Nephron (organoid): ENCODE results near the gene MOXD1.

ENCODE experiments used
- H3K27ac Mint-ChIP-seq, 3 experiments: 2 replicates each; pipeline ENCODE4 v1.8.0; 2020; ENCODE audit warnings: mixed read lengths in 3 of 3, mild to moderate bottlenecking in 2 of 3, moderate library complexity in 1 of 3
- H3K27me3 Mint-ChIP-seq: 2 replicates; pipeline ENCODE4 v1.8.0; 2021; ENCODE audit warnings: low read depth, mild to moderate bottlenecking, moderate library complexity, mixed read lengths
- H3K36me3 Mint-ChIP-seq: 2 replicates; pipeline ENCODE4 v1.8.0; 2020; ENCODE audit warnings: low read depth, mixed read lengths
- H3K4me1 Mint-ChIP-seq: 2 replicates; pipeline ENCODE4 v1.8.0; 2020; ENCODE audit warnings: mixed read lengths
- H3K4me3 Mint-ChIP-seq, 3 experiments: 2 replicates each; pipeline ENCODE4 v1.8.0; 2020; ENCODE audit warnings: mild to moderate bottlenecking in 3 of 3, mixed read lengths in 3 of 3, moderate library complexity in 2 of 3
- H3K9me3 Mint-ChIP-seq: 2 replicates; pipeline ENCODE4 v1.8.0; 2020; ENCODE audit warnings: mixed read lengths
- TF ChIP-seq, protein P1 (sequence below), 3 experiments: fragments of 200-600 bp; sonication (generic); IDR thresholded peaks; one replicate each; pipeline ENCODE4 v1.5.0; 2021; ENCODE audit warnings: antibody characterized with exemption in 3 of 3; ENCODE audit not compliant: unreplicated experiment in 3 of 3

Gene MOXD1

DNA sequence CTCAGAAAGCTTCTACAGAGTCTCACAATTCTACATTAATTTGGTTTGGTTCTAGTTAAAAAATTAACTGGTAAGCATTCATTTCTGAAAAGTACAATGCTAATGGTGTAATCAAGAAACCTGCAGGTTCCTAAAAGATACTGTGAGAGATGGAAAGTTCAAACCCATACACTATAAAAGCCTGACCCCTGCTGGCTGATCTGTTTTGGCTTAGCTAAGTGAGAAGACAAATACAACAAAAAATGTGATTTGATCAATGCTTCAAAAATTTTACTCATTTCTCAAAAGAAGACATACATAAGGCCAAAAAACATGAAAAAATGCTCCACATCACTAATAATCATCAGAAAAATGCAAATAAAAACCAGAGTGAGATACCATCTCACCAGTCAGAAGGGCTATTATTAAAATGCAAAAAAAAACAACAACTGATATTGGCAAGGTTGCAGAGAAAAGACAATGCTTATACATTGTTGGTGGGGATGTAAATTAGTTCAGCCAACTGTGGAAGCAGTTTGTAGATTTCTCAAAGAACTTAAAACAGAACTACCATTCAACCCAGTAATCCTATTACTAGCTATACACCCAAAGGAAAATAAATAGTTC lies 102.8 kb downstream of the MOXD1 start:
- H3K36me3 Mint-ChIP-seq, result peaks cover 28% of the 10 kb centered on the region
- H3K4me3 Mint-ChIP-seq, result no peak overlapping the region
- H3K9me3 Mint-ChIP-seq, result peaks cover 4% of the 10 kb centered on the region
- no peaks in the 10 kb centered on the region for H3K27me3 Mint-ChIP-seq
- TF ChIP-seq, protein P1, sequence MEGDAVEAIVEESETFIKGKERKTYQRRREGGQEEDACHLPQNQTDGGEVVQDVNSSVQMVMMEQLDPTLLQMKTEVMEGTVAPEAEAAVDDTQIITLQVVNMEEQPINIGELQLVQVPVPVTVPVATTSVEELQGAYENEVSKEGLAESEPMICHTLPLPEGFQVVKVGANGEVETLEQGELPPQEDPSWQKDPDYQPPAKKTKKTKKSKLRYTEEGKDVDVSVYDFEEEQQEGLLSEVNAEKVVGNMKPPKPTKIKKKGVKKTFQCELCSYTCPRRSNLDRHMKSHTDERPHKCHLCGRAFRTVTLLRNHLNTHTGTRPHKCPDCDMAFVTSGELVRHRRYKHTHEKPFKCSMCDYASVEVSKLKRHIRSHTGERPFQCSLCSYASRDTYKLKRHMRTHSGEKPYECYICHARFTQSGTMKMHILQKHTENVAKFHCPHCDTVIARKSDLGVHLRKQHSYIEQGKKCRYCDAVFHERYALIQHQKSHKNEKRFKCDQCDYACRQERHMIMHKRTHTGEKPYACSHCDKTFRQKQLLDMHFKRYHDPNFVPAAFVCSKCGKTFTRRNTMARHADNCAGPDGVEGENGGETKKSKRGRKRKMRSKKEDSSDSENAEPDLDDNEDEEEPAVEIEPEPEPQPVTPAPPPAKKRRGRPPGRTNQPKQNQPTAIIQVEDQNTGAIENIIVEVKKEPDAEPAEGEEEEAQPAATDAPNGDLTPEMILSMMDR (IDR thresholded peaks at IDR 0.05; ENCODE audit: unreplicated experiment in 3 of 3), result peak; percentile 65 to 77 (median 69)
- H3K4me1 Mint-ChIP-seq, result no peaks in the 10 kb centered on the region
- no peak overlapping the region for H3K27ac Mint-ChIP-seq

DNA sequence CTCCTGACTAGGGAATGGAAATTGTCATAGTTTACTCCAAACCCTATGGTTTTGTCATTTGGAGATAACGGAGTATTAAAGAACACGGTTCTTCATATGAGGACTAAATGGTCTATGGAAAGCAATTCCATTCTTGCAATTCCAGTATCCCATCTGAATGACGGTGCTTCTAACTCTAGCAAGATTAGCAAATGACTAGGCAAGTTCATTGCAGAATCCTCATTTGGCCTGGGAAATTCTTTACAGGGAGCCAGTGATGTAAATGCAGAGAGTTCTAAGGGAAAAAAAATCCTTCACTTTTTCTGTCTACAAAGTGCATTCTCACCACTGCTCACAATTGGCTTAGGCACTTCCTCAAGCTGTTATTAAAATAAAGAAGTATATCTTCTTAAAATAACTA lies 111.5 kb downstream of the MOXD1 start:
- TF ChIP-seq, protein P1 (IDR thresholded peaks at IDR 0.05; ENCODE audit: unreplicated experiment in 3 of 3), result no peak
- peaks cover 8% of the 10 kb centered on the region for H3K36me3 Mint-ChIP-seq
- H3K9me3 Mint-ChIP-seq, result no peaks in the 10 kb centered on the region
- H3K27ac Mint-ChIP-seq, result no peak overlapping the region
- H3K4me1 Mint-ChIP-seq, result no peaks in the 10 kb centered on the region
- H3K27me3 Mint-ChIP-seq, result no peaks in the 10 kb centered on the region
- H3K4me3 Mint-ChIP-seq, result no peak overlapping the region

DNA sequence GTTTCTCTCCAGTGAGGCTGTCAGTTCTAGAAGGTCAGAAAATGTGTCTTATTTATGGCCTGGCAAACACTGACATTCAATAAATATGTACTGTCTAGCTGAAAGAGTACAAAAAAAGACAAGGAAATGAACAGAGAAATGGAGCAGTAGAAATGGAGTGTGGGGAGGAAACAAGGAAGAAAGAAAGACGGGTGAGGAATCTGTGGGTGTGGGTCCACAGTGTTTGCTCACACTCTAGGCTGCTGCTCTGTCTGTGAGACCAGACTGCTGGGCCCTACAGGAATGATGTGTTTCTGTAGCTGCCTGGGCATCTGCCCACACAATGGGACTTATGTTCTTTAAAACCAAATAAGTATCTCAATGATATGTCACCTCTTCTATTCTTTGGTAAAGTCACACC lies 114.2 kb downstream of the MOXD1 start:
- no peak overlapping the region for H3K4me3 Mint-ChIP-seq
- H3K27me3 Mint-ChIP-seq, result no peaks in the 10 kb centered on the region
- H3K27ac Mint-ChIP-seq, result peak overlapping the region in 1 of 3 experiments; percentile 30
- TF ChIP-seq, protein P1 (IDR thresholded peaks at IDR 0.05; ENCODE audit: unreplicated experiment in 3 of 3), result no peak
- H3K4me1 Mint-ChIP-seq, result peaks cover under 1% of the 10 kb centered on the region
- peaks cover 2% of the 10 kb centered on the region for H3K9me3 Mint-ChIP-seq
- H3K36me3 Mint-ChIP-seq, result no peaks in the 10 kb centered on the region

DNA sequence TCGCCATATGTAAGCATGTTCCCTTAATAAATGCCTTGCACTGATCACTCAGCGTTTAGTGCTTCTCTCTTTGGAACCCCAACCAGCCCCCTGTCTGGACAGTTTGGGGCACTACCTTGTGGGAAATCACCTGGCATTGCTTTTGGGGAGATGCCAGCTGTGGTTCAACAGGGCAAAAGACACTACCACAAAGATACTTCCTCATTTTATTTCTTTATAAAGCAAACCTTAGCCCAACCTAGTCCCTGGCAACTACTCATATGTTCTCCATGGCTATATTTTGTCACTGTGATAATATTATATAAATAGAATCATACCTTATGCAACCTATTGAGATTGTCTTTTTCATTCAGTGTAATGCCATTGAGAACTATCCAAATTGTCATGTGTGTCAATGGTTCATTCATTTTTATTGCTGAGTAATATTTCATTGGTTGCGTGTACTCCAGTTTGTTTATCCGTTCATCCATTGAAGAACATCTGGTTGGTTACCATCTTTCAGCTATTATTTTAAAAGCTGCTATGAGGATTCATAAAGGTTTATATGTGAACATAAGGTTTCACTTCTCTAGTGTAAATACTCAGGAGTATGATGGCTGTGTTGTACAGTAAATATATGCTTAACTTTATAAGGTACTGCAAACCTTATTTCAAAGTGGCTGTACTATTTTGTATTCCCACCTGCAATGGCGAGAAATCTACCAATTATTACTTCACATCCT lies 114.8 kb downstream of the MOXD1 start:
- Mint-ChIP-seq H3K9me3 (peaks cover 2% of the 10 kb centered on the region), H3K27ac (peak overlapping the region in 1 of 3 experiments; percentile 26), H3K4me1 (peaks cover 7% of the 10 kb centered on the region), H3K4me3 (no peak overlapping the region), H3K27me3 (no peaks in the 10 kb centered on the region), H3K36me3 (no peaks in the 10 kb centered on the region)
- TF ChIP-seq, protein P1 (IDR thresholded peaks at IDR 0.05; ENCODE audit: unreplicated experiment in 3 of 3), result no peak

DNA sequence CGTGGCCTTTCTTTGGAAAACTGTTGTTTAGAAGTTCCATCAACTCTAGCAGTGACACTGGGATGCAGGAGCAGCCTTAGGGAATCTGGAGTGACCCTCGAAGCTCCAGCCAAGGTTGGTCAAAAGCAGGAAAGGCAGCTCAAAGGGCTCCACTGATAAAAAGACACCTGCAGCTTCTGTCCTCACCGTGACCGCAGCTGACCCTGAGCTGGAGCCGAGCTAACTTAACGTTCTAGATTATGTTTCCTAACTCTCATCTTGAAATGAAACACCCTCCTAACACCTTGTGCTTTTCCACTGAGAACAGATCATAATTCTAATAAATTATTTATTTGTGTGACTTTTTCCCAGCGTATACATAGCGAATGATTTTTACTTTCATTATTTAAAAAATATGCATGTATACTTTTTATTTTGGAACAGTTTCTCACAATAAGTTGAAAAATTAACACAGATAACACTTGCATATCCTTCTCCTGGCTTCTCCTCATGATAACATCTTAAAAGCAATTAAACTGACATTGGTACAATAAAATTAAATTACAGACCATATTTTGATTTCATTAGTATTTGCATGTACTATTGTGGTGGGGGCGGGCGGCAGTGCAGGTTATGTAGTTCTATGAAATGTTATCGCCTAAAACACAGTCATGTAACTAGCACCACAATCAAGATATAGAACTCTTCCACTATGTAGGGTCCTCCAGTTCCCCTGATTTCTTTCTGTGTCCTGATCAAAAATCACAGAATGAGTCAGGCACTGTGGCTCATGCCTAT lies 116.1 kb downstream of the MOXD1 start:
- peaks cover 2% of the 10 kb centered on the region for H3K9me3 Mint-ChIP-seq

More for the DNA sequence above, 116.1 kb downstream of the MOXD1 start:
- Mint-ChIP-seq H3K4me1 (peaks cover 12% of the 10 kb centered on the region), H3K36me3 (no peaks in the 10 kb centered on the region), H3K27ac (no peak overlapping the region), H3K4me3 (no peak overlapping the region), H3K27me3 (no peaks in the 10 kb centered on the region)
- TF ChIP-seq, protein P1 (IDR thresholded peaks at IDR 0.05; ENCODE audit: unreplicated experiment in 3 of 3), result no peak
